Fibroblast of villous mesenchyme (primary cell): ENCODE measurements around the gene PTPRN. TPM values are rescaled to one million over a fixed set of nuclear protein-coding genes. Genes with fewer than 3 reads are reported as not detected.
A peak's percentile ranks its signal among the peaks of the same experiment; 100 is the strongest.
"Not testable (repeated sequence)": the region's sequence is repeated elsewhere in the genome, so short reads cannot be mapped to it uniquely, and the experiment has no call there.

Source experiments
- DNase-seq: peaks from one replicate; pipeline ENCODE4 v3.0.0-alpha.2; 2010; ENCODE audit warnings: low read depth
- H3K4me3 ChIP-seq: 2 replicates; pipeline ENCODE4 v1.5.1; 2011; ENCODE audit warnings: low read depth, mild to moderate bottlenecking, low read length
- CTCF ChIP-seq: IDR thresholded peaks from 2 replicates; pipeline ENCODE4 v1.5.1; 2012; ENCODE audit warnings: low read depth, mild to moderate bottlenecking, low read length; ENCODE audit not compliant: insufficient read depth
- total RNA-seq: library from RNA; depleted of rRNA; stranded (reverse); fragments of >200 nt; gene quantifications from 2 replicates; pipeline ENCODE4 v1.2.3, GENCODE V29; 2012

The PTPRN gene
- total RNA-seq, 1 donor = 0.86 TPM

- no peak overlapping the region for H3K4me3 ChIP-seq
- TF ChIP-seq CTCF = no peak
- no peak for DNase-seq
Measured at GRCh38 chr2:219261024-219261855, 48.0 kb downstream of the PTPRN start.

GRCh38 chr2:219258942-219259341 lies 50.3 kb downstream of the PTPRN start:
- not testable (repeated sequence) for H3K4me3 ChIP-seq, DNase-seq

GRCh38 chr2:219254590-219255201 lies 54.5 kb downstream of the PTPRN start:
- H3K4me3 ChIP-seq = peak overlapping the region; percentile 57
- no peak for DNase-seq
- TF ChIP-seq CTCF = no peak

DNA sequence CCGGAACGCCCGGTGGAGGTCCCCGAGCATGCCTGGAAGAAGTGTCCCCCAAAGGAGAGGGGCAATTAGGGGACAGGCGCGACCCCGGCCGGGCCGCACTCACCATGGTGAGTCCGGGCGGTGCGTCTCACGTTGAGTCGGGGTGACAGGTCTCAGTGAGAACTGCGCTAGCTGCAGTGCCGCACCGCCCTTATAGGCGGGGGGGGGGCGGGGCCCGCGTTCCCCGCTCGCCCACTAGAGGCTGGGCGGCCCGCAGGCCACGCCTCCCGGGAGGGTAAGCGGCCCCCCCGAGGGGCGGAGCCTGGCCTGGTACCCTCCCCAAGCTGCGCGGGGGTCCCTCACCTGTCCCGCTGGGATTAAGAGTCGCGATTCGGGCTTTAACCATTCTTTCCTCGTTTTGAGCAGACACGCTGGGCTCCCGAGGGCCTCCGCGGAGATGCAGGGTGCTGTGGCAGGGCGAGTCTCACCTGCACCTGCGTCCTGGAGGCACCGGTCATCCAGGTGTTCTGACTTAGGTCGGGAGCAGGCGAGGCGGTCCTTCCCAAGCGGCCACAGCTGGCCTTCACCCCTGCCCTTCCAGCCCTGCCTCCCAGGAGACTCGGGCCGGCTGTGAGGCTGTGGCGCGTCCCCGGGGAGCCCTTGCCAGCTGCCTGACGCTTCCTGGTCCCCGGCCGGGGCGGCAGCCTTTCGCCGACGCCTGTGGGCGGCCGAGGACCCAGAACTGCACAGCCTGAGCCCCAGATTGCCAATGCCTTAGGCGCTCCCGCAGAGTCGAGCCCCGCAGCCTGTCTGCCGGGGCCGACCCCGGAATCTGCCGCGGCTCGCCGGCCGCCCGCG lies 55.2 kb downstream of the PTPRN start, which contains the start of gene TUBA4A:
TSS of gene TUBA4A (minus strand) at position 166 of the 837 bp plus-strand sequence. CDS start at position 106, 60 bp downstream.
- peak within 1 kb of the TSS; percentile 57 for H3K4me3 ChIP-seq
- no peak for TF ChIP-seq CTCF
- no peak for DNase-seq

GRCh38 chr2:219252900-219253752 lies 56.1 kb downstream of the PTPRN start, which contains the start of gene TUBA4B:
Gene TUBA4B, plus strand, starts transcription at chr2:219253243. Its CDS starts 165 bp downstream, at chr2:219253408.
- DNase-seq = no peak
- H3K4me3 ChIP-seq = peak within 1 kb of the TSS; percentile 57
- TF ChIP-seq CTCF = no peak

DNA sequence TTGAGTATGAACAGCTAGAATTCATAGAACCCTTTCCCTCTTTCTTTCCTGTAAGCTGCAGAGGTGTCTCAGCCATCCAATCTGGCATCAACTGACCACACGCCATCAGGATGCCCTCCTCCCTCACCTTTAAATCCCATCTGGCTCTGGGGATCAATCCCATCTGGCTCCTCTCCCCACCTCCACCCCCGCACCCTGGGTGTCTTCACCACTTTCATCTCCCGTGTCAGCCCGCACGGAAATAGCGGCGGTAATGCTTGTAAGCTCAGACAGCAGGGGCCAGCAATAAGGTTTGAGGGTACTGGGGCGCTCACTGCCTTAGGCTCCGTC lies 56.7 kb downstream of the PTPRN start:
- no peak for TF ChIP-seq CTCF

More for the DNA sequence above, 56.7 kb downstream of the PTPRN start:
- H3K4me3 ChIP-seq = peak overlapping the region; percentile 57
- DNase-seq = no peak
